GM18526 (cell line): ENCODE results near the gene CD320.

ENCODE experiments used
- POLR2A ChIP-seq: IDR thresholded peaks from 3 replicates; pipeline ENCODE4 v1.6.1; 2011; ENCODE audit not compliant: insufficient read length; ENCODE audit errors: extremely low read depth

CD320 gene

GRCh38 chr19:8307965-8308866 lies at the start of gene CD320:
CD320 (minus strand) TSS chr19:8308358; CDS start chr19:8308290, 68 bp downstream.
- peak; percentile 77 for TF ChIP-seq POLR2A

GRCh38 chr19:8357007-8357521 lies 48.9 kb upstream of the CD320 start:
- no peak for TF ChIP-seq POLR2A

- no peak for TF ChIP-seq POLR2A
Observed at GRCh38 chr19:8355631-8356402, 47.7 kb upstream of the CD320 start.

- TF ChIP-seq POLR2A = no peak
Observed at GRCh38 chr19:8352134-8352827, 44.1 kb upstream of the CD320 start.

GRCh38 chr19:8343483-8343844 lies 35.3 kb upstream of the CD320 start:
- TF ChIP-seq POLR2A = no peak

- no peak for TF ChIP-seq POLR2A
Observed at GRCh38 chr19:8342684-8343482, 34.7 kb upstream of the CD320 start, which contains the start of gene KANK3. KANK3 (minus strand) TSS chr19:8343262; CDS start chr19:8337828, 5,434 bp downstream.

- TF ChIP-seq POLR2A = no peak
Observed at GRCh38 chr19:8342316-8342683, 34.1 kb upstream of the CD320 start.

- TF ChIP-seq POLR2A = no peak
Observed at GRCh38 chr19:8340341-8341096, 32.4 kb upstream of the CD320 start.

GRCh38 chr19:8338835-8339234 lies 30.7 kb upstream of the CD320 start:
- TF ChIP-seq POLR2A = no peak

GRCh38 chr19:8337728-8338127 lies 29.6 kb upstream of the CD320 start:
- no peak for TF ChIP-seq POLR2A

GRCh38 chr19:8336660-8337059 lies 28.5 kb upstream of the CD320 start:
- no peak for TF ChIP-seq POLR2A

GRCh38 chr19:8336072-8336569 lies 28.0 kb upstream of the CD320 start:
- no peak for TF ChIP-seq POLR2A

GRCh38 chr19:8335343-8336071 lies 27.3 kb upstream of the CD320 start:
- no peak for TF ChIP-seq POLR2A
